SH-SY5Y (cell line): ENCODE data around the gene PRAMEF5.
"Not testable (repeated sequence)": the region's sequence is repeated elsewhere in the genome, so short reads cannot be mapped to it uniquely, and the experiment has no call there.

Experiments
- GATA2 ChIP-seq: IDR thresholded peaks from 2 replicates; pipeline ENCODE4 v1.6.1; 2011; ENCODE audit warnings: mild to moderate bottlenecking, low read depth, low read length
- GATA3 ChIP-seq: IDR thresholded peaks from 2 replicates; pipeline ENCODE4 v1.6.1; 2011; ENCODE audit warnings: low read depth, mild to moderate bottlenecking, low read length, moderate library complexity

DNA sequence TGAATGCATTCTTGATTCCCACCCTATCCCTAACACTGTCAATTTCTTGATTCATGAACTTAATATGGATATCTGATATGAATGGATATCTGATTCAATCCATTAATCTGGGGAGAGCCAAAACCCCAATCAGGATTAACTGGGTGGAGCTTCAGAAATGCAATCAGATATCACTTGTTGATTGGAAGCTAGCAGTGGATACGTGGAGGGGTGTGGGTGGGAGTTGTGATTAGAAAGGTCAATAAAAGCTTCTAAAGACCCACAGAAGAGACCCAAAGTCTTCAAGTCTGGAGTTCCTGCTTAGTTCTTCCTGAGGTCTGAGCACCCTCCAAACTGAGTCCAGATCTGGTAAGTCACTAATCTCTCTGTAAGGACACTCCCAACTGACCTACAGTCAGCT, 49.2 kb downstream of the PRAMEF5 start, which contains the start of gene PRAMEF33:
- TF ChIP-seq GATA2, GATA3: not testable (repeated sequence)
